Lower lobe of right lung (tissue), 2 donors: ENCODE data around the gene TRAPPC2L. TPM values are rescaled to one million over a fixed set of nuclear protein-coding genes. Genes with fewer than 3 reads are reported as not detected.

Experiments used
- ATAC-seq, 2 donors: fragments of 200-7000 bp; cut with Tn5 transposase; one replicate each; pipeline ENCODE4 v1.9.1; 2020 to 2022; ENCODE audit warnings: mild to moderate bottlenecking in 2 of 2, moderate library complexity in 2 of 2
- DNase-seq: peaks from one replicate; pipeline ENCODE4 v3.0.0-alpha.2; 2020
- H3K27ac ChIP-seq: fragments of 200-600 bp; one replicate; pipeline ENCODE4 v1.8.0; 2022
- H3K27me3 ChIP-seq: fragments of 200-600 bp; one replicate; pipeline ENCODE4 v1.8.0; 2022; ENCODE audit warnings: low read depth
- H3K36me3 ChIP-seq: fragments of 200-600 bp; one replicate; pipeline ENCODE4 v1.8.0; 2022; ENCODE audit warnings: mild to moderate bottlenecking
- H3K4me1 ChIP-seq: fragments of 200-600 bp; one replicate; pipeline ENCODE4 v1.8.0; 2022
- H3K4me3 ChIP-seq: fragments of 200-600 bp; one replicate; pipeline ENCODE4 v1.8.0; 2022; ENCODE audit warnings: mild to moderate bottlenecking
- H3K9me3 ChIP-seq: fragments of 200-600 bp; one replicate; pipeline ENCODE4 v1.8.0; 2022
- CTCF ChIP-seq: fragments of 200-600 bp; IDR thresholded peaks from one replicate; pipeline ENCODE4 v1.8.0; 2022; ENCODE audit warnings: antibody characterized with exemption, mild to moderate bottlenecking
- intact Hi-C: fragments of 100-400 bp; cut with DNase I; formaldehyde crosslinking; loops from one replicate; pipeline ENCODE4 v1.11.0; 2022
- total RNA-seq: library from RNA; stranded (reverse); fragmentation: NEBNext Ultra II Directional; extraction: Animal tissue kit (Norgen Biotek cat#: 25700); gene quantifications from one replicate; pipeline ENCODE4 v1.2.1, GENCODE V29; 2021
- donor health status: DM: no; HTN: yes; CAD: no; lungs with severe emphysema.

Gene TRAPPC2L
- total RNA-seq, 1 donor from 2014 or later = 51.4 TPM

GRCh38 chr16:88904676-88905365, 47.9 kb downstream of the TRAPPC2L start:
- H3K4me3 ChIP-seq = no peak overlapping the region
- no peaks in the 10 kb centered on the region for H3K9me3 ChIP-seq
- H3K27ac ChIP-seq = no peak overlapping the region
- ATAC-seq = no peak
- H3K27me3 ChIP-seq = no peaks in the 10 kb centered on the region
- intact Hi-C loops = no loop called here
- DNase-seq = no peak
- TF ChIP-seq CTCF = no peak
- H3K4me1 ChIP-seq = no peaks in the 10 kb centered on the region
- peaks cover 8% of the 10 kb centered on the region for H3K36me3 ChIP-seq

GRCh38 chr16:88905563-88905962, 48.6 kb downstream of the TRAPPC2L start:
- Histone ChIP-seq H3K27ac (no peak overlapping the region), H3K27me3 (no peaks in the 10 kb centered on the region), H3K4me1 (no peaks in the 10 kb centered on the region), H3K36me3 (peaks cover 8% of the 10 kb centered on the region), H3K4me3 (no peak overlapping the region), H3K9me3 (no peaks in the 10 kb centered on the region)
- intact Hi-C loops = no loop called here
- ATAC-seq (no peak), DNase-seq (no peak)
- no peak for TF ChIP-seq CTCF

GRCh38 chr16:88906020-88906419, 49.1 kb downstream of the TRAPPC2L start:
- no peak overlapping the region for H3K27ac ChIP-seq
- no peak for TF ChIP-seq CTCF
- no peaks in the 10 kb centered on the region for H3K4me1 ChIP-seq
- H3K9me3 ChIP-seq = no peaks in the 10 kb centered on the region
- intact Hi-C loops = no loop called here
- H3K36me3 ChIP-seq = peaks cover 7% of the 10 kb centered on the region
- H3K4me3 ChIP-seq = no peak overlapping the region
- DNase-seq = no peak
- ATAC-seq = no peak
- no peaks in the 10 kb centered on the region for H3K27me3 ChIP-seq

- Histone ChIP-seq H3K4me3 (no peak overlapping the region), H3K4me1 (no peaks in the 10 kb centered on the region), H3K27ac (no peak overlapping the region), H3K9me3 (no peaks in the 10 kb centered on the region), H3K36me3 (peaks cover under 1% of the 10 kb centered on the region), H3K27me3 (peaks cover 5% of the 10 kb centered on the region)
- no peak for ATAC-seq
- intact Hi-C loops = no loop called here
- no peak for DNase-seq
- TF ChIP-seq CTCF = no peak
Measured at GRCh38 chr16:88906535-88907105, 49.7 kb downstream of the TRAPPC2L start.

GRCh38 chr16:88907768-88908167, 50.8 kb downstream of the TRAPPC2L start:
- H3K27me3 ChIP-seq = peaks cover 11% of the 10 kb centered on the region
- no peak for ATAC-seq
- H3K27ac ChIP-seq = peak overlapping the region; percentile 46
- intact Hi-C loops = no loop called here
- no peaks in the 10 kb centered on the region for H3K9me3 ChIP-seq
- H3K36me3 ChIP-seq = no peaks in the 10 kb centered on the region
- no peak overlapping the region for H3K4me3 ChIP-seq
- H3K4me1 ChIP-seq = no peaks in the 10 kb centered on the region
- no peak for DNase-seq
- TF ChIP-seq CTCF = no peak
